ENCODE results near the gene LMLN. TPM values are rescaled to one million over a fixed set of nuclear protein-coding genes. Genes with fewer than 3 reads are reported as not detected.
"Not testable (repeated sequence)": the region's sequence is repeated elsewhere in the genome, so short reads cannot be mapped to it uniquely, and the experiment has no call there.

Gene LMLN
- total RNA-seq, 1 experiment from 2014 or later = 7.7 TPM

DNA sequence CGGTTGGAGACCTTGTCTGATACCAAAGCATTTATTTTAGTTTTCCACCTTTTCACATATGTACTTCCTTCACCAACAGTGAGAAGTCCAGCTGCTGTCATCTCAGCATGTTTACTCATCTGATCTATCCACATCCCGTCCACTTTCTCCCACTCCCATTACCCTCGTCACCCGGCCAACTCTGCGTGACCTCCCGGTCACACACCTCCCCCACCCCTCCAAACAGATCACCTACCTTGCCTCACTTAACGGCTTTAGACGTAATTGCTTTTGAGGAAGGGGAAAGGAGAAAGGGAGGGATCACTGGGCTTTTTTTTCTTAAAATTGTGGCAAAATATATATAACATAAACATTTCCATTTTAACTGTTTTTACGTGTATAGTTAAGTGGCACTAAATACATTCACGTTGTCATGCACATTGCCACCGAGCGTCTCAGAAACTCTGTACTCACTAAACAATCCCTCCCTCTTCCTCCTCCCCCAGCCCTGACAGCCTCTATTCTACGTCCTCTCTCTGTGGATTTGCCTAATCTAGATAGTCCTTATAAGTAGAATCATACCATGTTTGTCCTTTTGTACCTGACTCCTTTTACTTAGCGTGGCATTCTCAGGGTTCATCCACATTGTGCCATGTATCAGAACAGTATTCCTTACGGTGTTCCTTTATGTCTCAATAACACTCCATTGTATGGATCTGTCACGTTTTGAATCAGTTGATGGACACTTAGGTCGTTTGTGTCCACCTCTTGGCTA, 67.2 kb downstream of the LMLN start:
- DNase-seq (ENCODE audit: low read depth) = no peak

- DNase-seq (ENCODE audit: low read depth) = no peak
These were observed 67.9 kb downstream of the LMLN start for GRCh38 chr3:198027799-198028390.

DNA sequence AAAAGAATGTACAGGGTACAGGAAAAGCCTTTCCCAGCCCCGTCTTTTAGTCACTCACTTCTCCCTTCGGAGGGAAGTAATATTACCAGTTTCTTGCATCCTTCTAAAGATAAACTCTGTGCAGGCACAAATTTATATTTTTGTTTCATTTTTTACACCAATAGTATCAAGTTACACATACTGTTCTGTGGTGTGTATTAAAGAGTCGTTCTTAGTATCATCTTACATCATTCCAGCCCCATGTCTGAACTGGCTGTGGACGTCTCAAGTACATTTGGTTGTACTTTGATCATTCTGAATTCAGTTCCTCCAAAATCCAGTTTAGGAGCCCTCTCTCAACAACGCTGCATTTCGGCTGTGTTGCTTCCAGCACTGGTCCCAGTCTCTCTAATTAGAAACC, 68.7 kb downstream of the LMLN start:
- DNase-seq (ENCODE audit: low read depth) = no peak

DNA sequence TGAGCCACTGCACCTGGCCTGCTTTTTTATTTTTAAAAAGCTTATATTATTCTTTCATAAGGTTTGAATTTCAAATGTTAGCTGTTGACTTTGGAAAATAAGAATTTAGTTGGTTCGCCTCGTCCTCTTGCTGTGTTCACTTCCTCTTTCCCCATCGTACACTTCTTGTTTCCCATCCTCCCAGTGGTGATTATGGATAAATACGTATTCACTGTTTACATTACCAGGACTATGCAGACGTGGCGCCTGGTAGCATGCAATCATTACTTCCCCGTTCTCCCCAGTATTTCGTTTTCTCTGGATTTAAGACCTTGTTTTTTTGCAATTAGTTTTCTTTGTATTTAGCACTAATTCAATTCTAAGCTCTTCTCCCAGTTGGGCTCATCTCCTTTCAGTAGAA, 70.1 kb downstream of the LMLN start:
- DNase-seq (ENCODE audit: low read depth) = no peak

GRCh38 chr3:198030726-198031125, 70.7 kb downstream of the LMLN start:
- no peak for DNase-seq (ENCODE audit: low read depth)

- DNase-seq (ENCODE audit: low read depth) = no peak
These were observed 72.3 kb downstream of the LMLN start for GRCh38 chr3:198032039-198032936.

GRCh38 chr3:198043119-198043518, 83.1 kb downstream of the LMLN start:
- no peak for DNase-seq (ENCODE audit: low read depth)

DNA sequence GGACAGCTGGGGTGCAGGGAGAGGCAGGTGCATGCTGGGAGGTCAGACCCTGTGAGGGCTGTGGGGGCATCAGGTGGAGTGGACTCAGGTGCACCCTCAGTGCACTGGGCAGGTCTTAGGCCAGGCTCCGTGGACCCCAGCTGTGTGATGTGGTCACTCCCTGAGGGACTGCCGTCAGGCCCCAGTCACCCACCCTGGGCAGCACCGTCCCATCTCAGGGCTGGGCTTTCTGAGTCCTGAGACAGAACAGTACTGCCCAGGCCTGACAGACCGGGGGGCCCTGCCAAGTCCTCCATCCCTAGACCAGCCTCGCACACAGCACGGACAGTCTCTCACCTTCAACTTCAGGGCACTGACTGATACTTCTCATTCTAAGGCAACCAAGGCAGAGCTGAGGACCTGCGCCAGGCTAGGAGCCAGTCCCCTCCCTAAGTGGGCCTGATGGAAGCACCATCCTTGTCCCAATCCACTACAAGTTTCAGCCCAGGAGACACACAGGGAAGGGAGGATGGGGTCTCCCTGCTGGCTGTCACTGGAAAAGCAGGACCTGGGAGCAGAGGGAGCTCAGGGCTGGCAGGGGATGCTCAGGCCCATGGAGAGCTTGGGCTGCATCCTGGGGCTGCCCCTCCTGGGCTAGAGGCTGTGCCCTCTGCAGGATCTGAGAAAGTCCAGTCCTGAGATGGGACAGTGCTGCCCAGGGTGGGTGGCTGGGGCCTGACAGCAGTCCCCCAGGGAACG, 86.3 kb downstream of the LMLN start:
- DNase-seq (ENCODE audit: low read depth) = no peak

DNA sequence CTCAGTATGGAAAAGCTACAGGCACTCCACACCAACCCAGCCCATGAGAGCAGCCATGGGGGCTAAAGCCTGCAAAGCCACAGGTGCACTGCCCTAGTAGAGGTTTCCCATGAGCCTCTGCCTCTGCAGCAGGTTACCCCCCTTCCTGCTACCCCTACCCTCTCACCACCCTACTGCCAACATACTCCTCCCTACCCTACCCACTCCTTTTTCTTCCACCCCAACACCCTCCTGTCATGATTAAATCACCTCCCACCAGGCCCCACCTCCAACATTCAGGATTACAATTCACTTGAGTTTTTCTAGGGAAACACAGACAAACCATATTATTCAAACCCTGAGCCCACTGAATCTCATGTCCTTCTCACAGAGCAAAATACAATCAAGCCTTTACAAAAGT, 88.4 kb downstream of the LMLN start:
- no peak for DNase-seq (ENCODE audit: low read depth)

- DNase-seq (ENCODE audit: low read depth) = no peak
These were observed 91.8 kb downstream of the LMLN start for GRCh38 chr3:198051836-198052235.

DNA sequence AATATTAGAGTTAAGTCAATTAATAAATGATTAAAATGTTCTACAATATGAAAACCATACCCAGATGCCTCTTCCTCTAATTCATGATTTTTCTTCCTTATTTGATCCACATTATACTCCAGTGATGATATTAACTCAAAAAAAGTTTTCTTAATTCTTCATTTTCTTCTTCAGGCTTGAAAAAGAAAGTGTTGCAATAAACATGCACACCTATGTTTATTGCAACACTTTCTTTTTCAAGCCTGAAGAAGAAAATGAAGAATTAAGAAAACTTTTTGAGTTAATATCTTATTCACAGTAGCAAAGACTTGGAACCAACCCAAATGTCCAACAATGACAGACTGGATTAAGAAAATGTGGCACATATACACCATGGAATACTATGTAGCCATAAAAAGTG, 93.4 kb downstream of the LMLN start:
- DNase-seq (ENCODE audit: low read depth) = not testable (repeated sequence)

- no peak for DNase-seq (ENCODE audit: low read depth)
These were observed 101.4 kb downstream of the LMLN start for GRCh38 chr3:198061119-198062067.

GRCh38 chr3:198062068-198062465, 102.0 kb downstream of the LMLN start:
- no peak for DNase-seq (ENCODE audit: low read depth)

GRCh38 chr3:198064420-198064819, 104.4 kb downstream of the LMLN start:
- no peak for DNase-seq (ENCODE audit: low read depth)

DNA sequence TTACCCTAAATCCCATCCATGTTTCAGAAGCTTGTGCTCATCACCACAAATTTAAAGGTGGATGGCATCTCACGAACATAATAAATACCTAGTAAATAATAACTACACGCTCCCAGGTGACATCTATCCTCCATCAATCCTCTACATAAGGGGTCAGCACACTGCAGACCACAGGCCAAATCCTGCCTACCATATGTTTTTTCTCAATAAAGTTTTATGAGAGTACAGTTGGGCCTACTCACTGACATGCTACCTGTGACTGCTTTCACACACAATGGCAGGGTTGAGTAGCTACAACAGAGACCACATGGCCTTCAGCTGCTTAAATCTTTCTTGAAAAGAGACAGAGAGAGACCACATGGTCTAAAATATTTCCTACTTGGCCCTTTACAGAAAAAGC, 105.9 kb downstream of the LMLN start:
- DNase-seq (ENCODE audit: low read depth) = no peak

DNA sequence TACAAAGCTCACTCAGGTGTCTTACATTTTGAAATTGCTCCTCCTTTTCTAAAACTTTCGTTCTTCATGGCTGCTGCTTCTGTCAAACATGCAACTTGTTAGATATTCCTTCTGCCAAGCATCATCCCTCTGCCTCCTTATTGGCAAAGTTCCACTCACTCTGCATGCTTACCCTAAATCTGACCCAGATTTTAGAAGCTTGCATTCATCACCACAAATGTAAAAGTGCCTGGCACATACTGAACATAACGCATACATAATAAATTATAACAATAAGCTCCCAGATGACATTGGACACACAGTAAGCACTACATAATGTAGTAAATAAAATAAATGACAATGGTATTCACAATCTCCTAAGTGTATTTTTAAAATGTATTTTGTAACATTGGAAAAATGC, 107.4 kb downstream of the LMLN start:
- no peak for DNase-seq (ENCODE audit: low read depth)

DNA sequence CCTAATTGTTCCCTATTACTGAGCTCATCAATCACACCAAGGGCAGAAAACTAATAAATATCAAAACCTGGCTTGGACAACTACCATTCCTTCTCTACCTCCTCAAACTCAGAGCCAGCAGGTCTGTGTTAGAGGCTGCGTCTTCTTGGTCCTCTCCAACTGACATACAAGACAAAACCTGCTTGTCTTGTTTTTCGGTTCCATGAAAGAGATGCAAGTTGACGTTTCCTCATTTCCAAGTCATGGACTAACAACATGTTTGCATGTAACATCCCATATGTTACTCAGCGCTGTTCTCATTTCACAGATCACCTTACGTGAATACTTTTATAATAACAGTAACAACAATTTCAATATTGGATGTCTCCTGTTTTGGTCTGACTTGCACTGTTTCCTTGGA, 110.9 kb downstream of the LMLN start:
- DNase-seq (ENCODE audit: low read depth) = no peak

DNA sequence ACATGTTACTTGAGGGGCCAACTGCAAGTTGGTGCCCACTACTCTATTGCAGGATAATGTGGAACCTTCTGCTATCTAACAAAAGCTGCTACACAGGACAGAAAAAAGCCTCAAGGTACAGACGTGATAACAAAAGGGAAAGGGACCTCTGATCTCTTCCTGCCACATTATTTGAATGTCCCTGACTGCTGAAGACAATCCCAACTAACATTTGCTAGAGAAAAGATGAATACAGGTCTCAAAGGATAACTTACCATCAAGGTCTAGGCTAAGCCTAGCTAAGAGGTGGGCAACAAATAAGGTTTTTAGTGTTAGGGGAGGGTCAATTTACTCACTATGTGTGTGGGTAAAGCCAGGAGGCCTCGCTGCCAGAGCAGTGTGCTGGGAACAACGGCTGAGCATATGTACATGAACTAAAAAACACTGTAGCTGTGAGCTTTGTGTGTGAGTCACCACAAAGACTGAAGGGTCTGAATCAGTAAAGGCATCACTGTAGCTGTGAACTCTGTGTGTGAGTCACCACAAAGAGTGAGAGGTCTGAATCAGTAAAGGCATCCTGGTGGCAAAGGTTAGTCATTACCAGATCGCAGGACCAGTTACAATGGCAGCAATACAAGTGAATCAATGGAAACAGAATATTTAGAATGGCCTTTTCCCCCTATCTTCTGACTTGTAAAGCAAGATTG, 111.7 kb downstream of the LMLN start:
- DNase-seq (ENCODE audit: low read depth) = peak; percentile 95

DNA sequence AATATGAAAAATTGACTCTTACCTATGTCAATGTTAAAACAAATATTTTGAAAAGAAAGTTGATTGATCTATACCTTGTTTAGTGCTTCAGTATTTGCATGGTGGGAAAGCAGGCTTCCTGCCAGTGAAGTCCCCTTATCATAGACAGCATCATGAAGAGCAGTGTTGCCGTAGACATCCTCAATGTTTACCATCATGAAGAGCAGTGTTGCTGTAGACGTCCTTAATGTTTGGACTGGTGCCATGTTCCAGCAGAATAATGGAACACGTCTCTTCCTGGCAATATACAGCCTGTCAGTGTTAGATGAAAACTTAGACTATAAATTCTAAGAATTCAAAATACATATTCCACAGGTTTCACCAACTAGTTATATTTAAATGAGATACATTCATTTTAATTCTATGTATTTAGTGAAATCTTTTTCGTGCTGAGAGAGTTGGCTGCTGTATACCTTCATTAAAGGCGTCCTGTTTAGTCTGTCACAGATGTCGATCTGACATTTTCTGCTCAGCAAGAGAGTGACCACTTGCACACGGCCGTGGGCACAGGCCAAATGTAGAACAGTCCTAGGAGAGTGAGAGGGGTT, 116.8 kb downstream of the LMLN start:
- no peak for DNase-seq (ENCODE audit: low read depth)
